Spinal cord (tissue), 10 donors: ENCODE data around the gene SLC26A2. TPM values are rescaled to one million over a fixed set of nuclear protein-coding genes. Genes with fewer than 3 reads are reported as not detected.
A peak's percentile ranks its signal among the peaks of the same experiment; 100 is the strongest.

Experiments
- DNase-seq, 6 donors: peaks; one replicate each; pipeline versions ENCODE4 v3.0.0 to v3.0.0-alpha.2; 2013 to 2015; ENCODE audit warnings: low spot score in 6 of 6, low read depth in 4 of 6
- H3K27ac ChIP-seq: one replicate; pipeline ENCODE4 v1.5.1; 2013; ENCODE audit warnings: low read depth, low read length, control low read depth
- H3K27me3 ChIP-seq: one replicate; pipeline ENCODE4 v1.6.1; 2013; ENCODE audit warnings: low read length; ENCODE audit not compliant: control insufficient read depth, insufficient read depth
- H3K36me3 ChIP-seq: one replicate; pipeline ENCODE4 v1.6.1; 2013; ENCODE audit warnings: low read length; ENCODE audit not compliant: control insufficient read depth, insufficient read depth
- H3K4me1 ChIP-seq: one replicate; pipeline ENCODE4 v1.6.1; 2013; ENCODE audit warnings: low read length; ENCODE audit not compliant: control insufficient read depth, insufficient read depth
- H3K4me3 ChIP-seq: one replicate; pipeline ENCODE4 v1.5.1; 2013; ENCODE audit warnings: low read depth, low read length, control low read depth
- H3K9me3 ChIP-seq: one replicate; pipeline ENCODE4 v1.6.1; 2013; ENCODE audit warnings: low read length; ENCODE audit not compliant: control insufficient read depth, insufficient read depth
- WGBS: methylation state at CpG from one replicate; pipeline ENCODE4 v1.1.5; 2013; ENCODE audit warnings: missing lambda C conversion rate; ENCODE audit not compliant: insufficient coverage; 5-methylcytosine and 5-hydroxymethylcytosine counted together
- polyA plus RNA-seq, 2 donors: library from polyadenylated mRNA; unstranded; fragments of 120-200 nt; gene quantifications; one replicate each; pipeline ENCODE4 v1.2.1, GENCODE V29; 2013; ENCODE audit not compliant: insufficient read length in 2 of 2
- total RNA-seq, 2 donors: library from RNA; depleted of rRNA in 1 of 2; stranded (reverse); fragments of 120-200 nt in 1 of 2; fragments of >200 nt in 1 of 2; gene quantifications; one replicate each; pipeline versions ENCODE4 v1.2.3 to v1.2.4, GENCODE V29; 2013 to 2014
- donor health status: healthy.

The SLC26A2 gene
- total and polyA plus RNA-seq, 4 donors, result 9.3 to 173 (median 51.8) TPM

DNA sequence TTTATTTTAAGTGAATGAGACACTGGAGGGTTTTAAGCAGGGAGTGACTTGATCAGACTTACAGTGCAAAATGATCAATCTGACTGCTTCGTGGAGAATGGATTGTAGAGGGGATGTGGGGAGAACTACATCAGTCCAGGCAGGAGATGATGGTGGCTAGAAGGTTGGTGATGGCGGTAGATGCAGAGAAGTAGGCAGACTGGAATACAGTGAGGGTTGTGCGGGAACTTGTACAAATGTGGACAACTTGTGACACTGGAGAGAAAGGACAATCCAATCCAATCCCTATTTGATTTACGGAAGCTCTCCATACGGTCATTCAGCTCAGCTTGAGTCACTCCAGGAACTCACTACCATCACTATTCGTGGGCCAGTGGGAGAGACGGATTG lies 39.3 kb downstream of the SLC26A2 start:
- no peak for DNase-seq
- peaks cover 25% of the 10 kb centered on the region for H3K4me1 ChIP-seq
- H3K36me3 ChIP-seq, result no peaks in the 10 kb centered on the region
- H3K4me3 ChIP-seq, result peak overlapping the region; percentile 98
- H3K27ac ChIP-seq, result peak overlapping the region; percentile 89
- no peaks in the 10 kb centered on the region for H3K9me3 ChIP-seq
- H3K27me3 ChIP-seq, result no peaks in the 10 kb centered on the region
- 13% methylated on average over 2 of the region's 7 CpGs for WGBS

DNA sequence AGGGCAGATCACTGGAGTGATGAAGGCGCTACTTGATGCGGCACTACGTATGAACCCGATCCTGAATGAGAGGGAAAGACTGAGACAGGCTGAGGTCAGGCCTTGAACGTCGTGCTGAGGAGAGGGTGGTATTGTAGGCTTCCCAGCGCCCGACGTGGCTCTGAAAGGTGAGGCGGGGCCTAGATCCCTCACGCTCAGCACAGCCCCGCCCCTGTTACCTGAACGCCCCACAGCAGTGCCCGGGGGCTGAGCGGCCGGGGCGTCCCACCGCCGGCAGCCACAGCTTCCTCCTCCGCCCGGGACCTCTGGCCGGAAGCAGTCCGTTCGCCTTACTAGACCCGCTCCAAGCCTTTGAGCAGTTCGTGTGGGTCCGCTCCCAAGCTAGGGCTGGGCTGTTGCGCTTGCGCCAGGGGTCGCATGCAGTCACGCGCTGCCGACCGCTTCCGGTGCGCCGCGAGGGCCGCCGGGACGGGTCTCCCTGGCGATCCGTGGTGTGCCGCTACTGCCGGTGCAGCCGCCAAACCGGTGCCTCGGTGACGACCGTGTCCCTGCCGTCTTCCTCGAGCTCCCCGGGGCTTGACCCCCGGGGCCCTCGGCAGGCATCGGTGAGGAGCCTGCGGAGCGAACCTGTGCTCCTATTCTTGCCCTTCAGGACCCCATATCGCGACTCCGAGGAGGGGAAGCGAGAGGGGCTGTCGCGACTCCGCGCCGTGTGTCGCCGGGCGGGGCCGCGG lies 39.9 kb downstream of the SLC26A2 start, which contains the start of the genes HMGXB3 and TIGD6:
Gene HMGXB3 (plus strand): TSS at position 484 of the 734 bp plus-strand sequence. CDS start 4,114 bp downstream, outside the sequence.
Gene TIGD6 (minus strand): TSS at position 399 of the 734 bp plus-strand sequence. CDS start 4,306 bp downstream, outside the sequence.
- no peaks in the 10 kb centered on the region for H3K9me3 ChIP-seq
- no peaks in the 10 kb centered on the region for H3K36me3 ChIP-seq
- peaks cover 22% of the 10 kb centered on the region for H3K4me1 ChIP-seq
- DNase-seq, result peak; percentile 83 to 98 (median 88)
- peak within 1 kb of the TSS; percentile 98 for H3K4me3 ChIP-seq
- H3K27ac ChIP-seq, result peak within 1 kb of the TSS; percentile 89
- under 1% methylated on average over 72 of the region's 72 CpGs for WGBS
- no peaks in the 10 kb centered on the region for H3K27me3 ChIP-seq

DNA sequence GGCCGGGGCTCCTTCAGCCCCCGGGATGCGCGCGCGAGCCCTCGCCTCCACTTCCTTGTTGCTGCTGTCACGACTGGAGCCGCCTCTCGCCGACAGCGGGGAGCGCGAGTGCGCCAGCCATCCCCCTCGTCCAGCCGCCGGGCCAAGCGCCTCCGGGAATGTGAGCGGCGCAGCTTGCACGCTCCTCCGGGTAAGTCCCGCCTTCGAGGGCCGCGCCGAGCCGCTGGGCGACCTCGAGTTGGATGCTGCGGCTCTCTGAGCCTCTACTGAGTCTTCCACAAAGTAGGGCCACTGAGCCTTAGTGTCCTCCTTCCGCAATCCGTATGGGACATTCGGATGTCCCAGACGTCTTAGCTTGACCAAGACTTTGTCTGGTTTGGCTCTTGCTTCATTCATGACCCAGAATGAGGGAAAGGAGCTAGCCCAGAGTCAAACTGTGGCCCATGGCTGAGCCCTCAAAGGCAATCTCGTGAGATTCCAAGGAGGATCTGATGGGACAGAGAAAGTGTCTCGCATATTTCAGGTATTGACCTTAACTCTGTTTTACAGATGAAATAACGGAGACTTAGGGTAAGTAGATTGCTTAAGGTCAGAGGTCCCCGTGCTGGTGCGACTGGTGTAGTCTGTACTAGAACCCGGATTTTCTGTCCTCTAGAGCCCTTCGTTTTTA lies 40.6 kb downstream of the SLC26A2 start:
- H3K4me1 ChIP-seq, result peaks cover 19% of the 10 kb centered on the region
- peak in 2 of 6 donors; percentile 2 to 40 for DNase-seq
- no peaks in the 10 kb centered on the region for H3K27me3 ChIP-seq
- no peaks in the 10 kb centered on the region for H3K9me3 ChIP-seq
- 1% methylated on average over 44 of the region's 44 CpGs for WGBS
- H3K27ac ChIP-seq, result peak overlapping the region; percentile 31
- H3K4me3 ChIP-seq, result peak overlapping the region; percentile 98
- H3K36me3 ChIP-seq, result no peaks in the 10 kb centered on the region

DNA sequence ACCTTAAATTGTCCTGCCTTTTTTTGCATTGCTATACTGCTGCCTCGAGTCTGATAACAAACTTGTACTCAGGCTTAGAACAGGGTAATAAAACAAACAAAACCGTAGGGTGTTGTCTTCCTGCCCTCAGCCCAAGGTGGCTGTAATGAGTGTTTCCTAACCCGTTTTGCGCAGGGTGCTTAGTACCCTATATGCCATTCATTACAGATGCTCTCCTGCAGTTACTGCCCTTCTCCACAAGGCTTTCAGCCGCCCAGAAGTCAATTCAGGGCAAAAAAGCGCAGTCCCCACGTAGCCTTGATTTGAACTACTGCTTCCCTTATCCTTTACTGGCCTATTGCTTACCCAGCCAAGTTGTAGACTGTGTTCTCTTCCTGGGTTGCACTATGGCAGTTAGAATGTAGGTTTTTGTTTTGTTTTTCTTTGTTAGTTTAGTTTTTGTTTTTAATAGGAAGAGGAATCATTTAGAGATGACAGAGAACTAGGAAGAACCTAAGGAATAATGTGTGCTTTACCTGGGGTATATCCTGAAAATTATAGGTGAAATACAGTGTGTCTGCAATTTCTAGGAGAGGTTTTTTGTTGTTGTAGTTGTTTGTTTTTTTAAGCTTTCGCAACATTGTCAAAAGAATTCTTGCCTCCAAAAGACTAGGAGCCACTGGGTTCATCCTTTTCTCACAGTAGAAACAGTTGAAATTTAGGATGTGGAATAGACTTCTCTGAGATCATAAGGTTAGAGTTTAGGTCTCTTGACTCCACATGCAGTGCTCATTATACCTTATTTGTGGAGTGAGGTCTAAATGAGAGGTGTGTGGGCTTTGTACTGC lies 41.3 kb downstream of the SLC26A2 start:
- peak in 2 of 6 donors; percentile 20 to 40 for DNase-seq
- 2% methylated on average over 7 of the region's 8 CpGs for WGBS
- peak overlapping the region; percentile 98 for H3K4me3 ChIP-seq
- no peak overlapping the region for H3K27ac ChIP-seq
- H3K27me3 ChIP-seq, result no peaks in the 10 kb centered on the region
- peaks cover 18% of the 10 kb centered on the region for H3K4me1 ChIP-seq
- no peaks in the 10 kb centered on the region for H3K9me3 ChIP-seq
- H3K36me3 ChIP-seq, result no peaks in the 10 kb centered on the region

DNA sequence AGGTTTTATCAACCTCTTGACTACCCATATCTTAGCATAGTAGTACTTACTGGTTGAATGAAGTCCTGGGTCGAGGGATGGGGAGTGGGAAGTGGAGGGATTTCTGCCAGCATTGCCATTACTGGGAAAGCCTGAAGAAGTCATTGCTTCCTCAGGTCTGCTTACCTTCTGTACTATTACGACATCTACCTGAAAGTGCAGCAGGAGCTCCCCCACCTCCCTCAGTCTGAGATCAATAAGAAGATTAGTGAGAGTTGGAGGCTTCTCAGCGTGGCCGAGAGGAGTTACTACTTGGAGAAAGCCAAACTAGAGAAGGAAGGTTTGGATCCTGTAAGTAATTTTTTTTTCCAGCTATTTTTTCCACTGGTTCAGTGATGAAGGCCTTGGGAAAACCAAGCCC lies 45.8 kb downstream of the SLC26A2 start:
- no peak for DNase-seq
- no CpG with 5 or more reads among the region's 4 CpGs for WGBS
- Histone ChIP-seq H3K36me3 (peaks cover 13% of the 10 kb centered on the region), H3K4me1 (peaks cover 9% of the 10 kb centered on the region), H3K27me3 (no peaks in the 10 kb centered on the region), H3K27ac (no peak overlapping the region), H3K9me3 (no peaks in the 10 kb centered on the region), H3K4me3 (no peak overlapping the region)

DNA sequence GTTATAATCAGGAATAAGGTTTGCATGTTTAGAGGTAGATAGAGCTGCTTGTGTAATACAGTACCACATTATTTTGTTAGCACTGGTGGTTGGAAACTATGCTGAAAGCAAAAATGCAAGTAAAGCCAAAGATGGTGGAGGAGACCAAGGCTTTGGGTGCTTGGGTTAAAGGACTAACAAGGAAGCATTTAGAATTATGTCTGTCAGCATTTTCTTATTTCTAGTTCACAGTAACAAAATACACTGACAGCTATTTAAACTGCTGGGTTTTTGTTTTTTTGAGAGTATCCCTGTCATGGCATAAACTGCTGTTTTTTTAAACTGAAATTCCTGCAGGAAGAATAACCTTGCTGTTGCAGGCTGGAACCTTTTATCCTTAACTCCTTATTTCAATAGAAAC lies 46.5 kb downstream of the SLC26A2 start:
- Histone ChIP-seq H3K9me3 (no peaks in the 10 kb centered on the region), H3K4me1 (peaks cover 4% of the 10 kb centered on the region), H3K27me3 (no peaks in the 10 kb centered on the region), H3K36me3 (peaks cover 19% of the 10 kb centered on the region), H3K27ac (no peak overlapping the region), H3K4me3 (no peak overlapping the region)
- DNase-seq, result no peak

DNA sequence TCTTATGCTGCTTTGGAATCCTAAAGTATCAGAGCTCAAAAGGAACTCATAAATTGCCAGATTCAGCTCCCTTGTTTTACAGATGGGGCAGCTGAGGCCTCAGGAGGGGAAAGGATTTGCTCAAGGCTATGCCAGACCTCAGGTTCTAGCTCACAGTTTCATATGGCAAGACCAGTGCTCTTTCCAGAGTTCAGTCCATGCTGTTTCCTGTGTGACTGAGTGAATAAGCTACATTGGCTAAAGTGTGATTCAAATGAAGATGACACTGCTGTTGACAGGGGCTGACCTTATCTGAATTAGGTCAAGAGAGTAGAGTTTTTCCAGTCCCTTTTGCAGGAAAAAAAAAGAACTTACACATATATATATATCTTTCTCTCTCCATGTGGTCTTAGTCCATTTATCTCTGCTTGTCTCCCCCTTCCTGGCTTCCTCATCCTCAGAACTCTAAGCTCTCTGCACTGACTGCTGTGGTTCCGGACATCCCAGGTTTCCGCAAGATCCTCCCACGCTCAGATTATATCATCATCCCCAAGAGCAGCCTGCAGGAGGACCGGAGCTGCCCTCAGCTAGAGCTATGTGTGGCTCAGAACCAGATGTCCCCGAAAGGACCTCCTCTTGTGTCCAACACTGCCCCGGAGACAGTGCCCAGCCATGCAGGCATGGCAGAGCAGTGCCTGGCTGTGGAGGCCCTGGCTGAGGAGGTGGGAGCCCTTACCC lies 49.3 kb downstream of the SLC26A2 start:
- Histone ChIP-seq H3K27ac (no peak overlapping the region), H3K27me3 (no peaks in the 10 kb centered on the region), H3K9me3 (no peaks in the 10 kb centered on the region), H3K4me1 (no peaks in the 10 kb centered on the region), H3K36me3 (peaks cover 29% of the 10 kb centered on the region), H3K4me3 (no peak overlapping the region)
- 97% methylated on average over 6 of the region's 6 CpGs for WGBS
- DNase-seq, result no peak

DNA sequence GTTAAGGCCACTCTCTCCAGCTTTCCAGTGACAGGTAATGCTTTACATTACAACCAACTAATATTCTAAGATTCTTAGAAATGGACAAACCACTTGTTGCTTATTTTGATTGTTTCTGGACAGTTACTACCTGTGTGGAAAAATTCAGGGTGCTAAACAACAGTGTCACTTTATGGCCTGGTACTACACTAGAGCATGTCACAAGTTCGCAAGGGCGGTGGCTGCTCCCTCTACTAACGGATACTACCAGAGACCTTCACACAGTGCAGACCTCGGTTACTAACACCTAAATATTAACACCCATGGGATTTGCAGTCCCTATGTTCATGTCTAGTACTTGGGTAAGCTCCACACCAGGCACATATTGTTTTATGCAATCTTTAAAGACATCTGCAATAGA lies 53.4 kb downstream of the SLC26A2 start:
- 96% methylated on average over 4 of the region's 4 CpGs for WGBS
- H3K9me3 ChIP-seq, result peaks cover 8% of the 10 kb centered on the region
- peaks cover 45% of the 10 kb centered on the region for H3K36me3 ChIP-seq
- H3K27ac ChIP-seq, result no peak overlapping the region
- H3K4me1 ChIP-seq, result no peaks in the 10 kb centered on the region
- DNase-seq, result no peak
- H3K27me3 ChIP-seq, result no peaks in the 10 kb centered on the region
- no peak overlapping the region for H3K4me3 ChIP-seq

DNA sequence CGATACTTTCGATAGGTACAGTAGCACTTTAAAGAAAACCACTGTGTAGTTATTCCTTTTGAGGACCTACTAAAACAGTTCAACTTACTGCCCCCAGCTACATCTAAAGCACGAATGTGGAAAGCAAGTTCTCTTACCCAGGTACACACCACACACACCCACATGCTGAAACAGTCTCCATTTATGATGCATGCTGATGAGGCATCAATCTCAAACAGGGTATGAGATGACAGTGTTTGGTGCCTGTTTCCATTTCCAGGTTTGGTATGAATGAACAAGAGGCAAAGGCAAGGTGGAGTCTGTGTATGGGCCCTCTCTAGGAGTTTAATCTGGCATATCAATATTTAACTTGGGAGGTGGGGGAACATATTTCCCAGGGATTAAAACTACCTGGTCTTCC lies 53.9 kb downstream of the SLC26A2 start:
- 80% methylated on average over 1 of the region's 3 CpGs for WGBS
- H3K9me3 ChIP-seq, result peaks cover 8% of the 10 kb centered on the region
- no peak for DNase-seq
- no peak overlapping the region for H3K4me3 ChIP-seq
- H3K4me1 ChIP-seq, result no peaks in the 10 kb centered on the region
- no peaks in the 10 kb centered on the region for H3K27me3 ChIP-seq
- no peak overlapping the region for H3K27ac ChIP-seq
- peaks cover 48% of the 10 kb centered on the region for H3K36me3 ChIP-seq
